Mononuclear cell (primary cell): ENCODE results near the gene TRAK1. TPM values are rescaled to one million over a fixed set of nuclear protein-coding genes. Genes with fewer than 3 reads are reported as not detected.

Experiments
- H3K27me3 ChIP-seq: 2 replicates; pipeline ENCODE4 v1.6.0; 2011; ENCODE audit warnings: low read length, control low read depth; ENCODE audit not compliant: insufficient read depth
- H3K4me1 ChIP-seq: 2 replicates; pipeline ENCODE4 v1.5.1; 2011; ENCODE audit warnings: mild to moderate bottlenecking, low read length, control low read depth; ENCODE audit not compliant: insufficient read depth
- H3K4me3 ChIP-seq: 2 replicates; pipeline ENCODE4 v1.5.1; 2011; ENCODE audit warnings: mild to moderate bottlenecking, low read length, moderate library complexity
- H3K9me3 ChIP-seq: 2 replicates; pipeline ENCODE4 v1.5.1; 2011; ENCODE audit warnings: low read depth, mild to moderate bottlenecking, control low read depth, low read length
- total RNA-seq: library from RNA; depleted of rRNA; stranded (reverse); fragments of >200 nt; gene quantifications from one replicate; pipeline ENCODE4 v1.2.3, GENCODE V29; 2012

TRAK1 gene
- total RNA-seq, 1 donor: 26.3 TPM

DNA sequence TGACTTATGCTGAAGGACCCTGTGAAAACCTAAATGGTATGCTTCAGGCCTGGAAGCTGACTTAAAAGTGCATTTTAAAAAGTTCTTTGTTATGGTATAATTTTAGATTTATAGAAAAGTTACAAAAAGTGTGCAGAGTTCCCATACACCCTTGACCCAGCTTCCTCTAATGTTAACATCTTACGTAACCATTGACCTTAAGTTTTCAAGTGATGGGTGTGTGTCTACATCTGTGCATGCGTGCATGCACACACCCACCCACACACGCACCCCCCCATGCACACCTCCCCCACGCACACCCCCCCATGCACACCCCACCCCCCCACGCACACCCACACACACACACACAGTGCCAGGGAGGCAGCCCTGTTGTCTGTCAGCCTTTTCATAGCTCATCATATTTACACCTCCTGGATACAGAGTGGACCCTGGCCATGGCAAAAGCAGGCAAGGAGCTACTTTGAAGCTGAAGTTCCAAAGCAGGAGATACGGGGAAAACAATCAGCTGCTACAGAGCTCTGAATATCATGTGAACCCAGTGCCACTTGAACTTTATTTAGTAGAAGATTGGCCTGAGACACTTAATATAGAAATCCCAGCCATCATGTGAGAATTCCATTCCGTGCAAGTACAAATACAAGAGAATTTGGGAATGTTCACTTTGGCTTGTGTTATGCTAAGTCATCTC is 30.0 kb upstream of the TRAK1 start:
- peaks cover 46% of the 10 kb centered on the region for H3K4me1 ChIP-seq
- no peak overlapping the region for H3K4me3 ChIP-seq
- H3K27me3 ChIP-seq: no peaks in the 10 kb centered on the region
- no peaks in the 10 kb centered on the region for H3K9me3 ChIP-seq

- H3K9me3 ChIP-seq: no peaks in the 10 kb centered on the region
- no peaks in the 10 kb centered on the region for H3K27me3 ChIP-seq
- H3K4me1 ChIP-seq: peaks cover 52% of the 10 kb centered on the region
- no peak overlapping the region for H3K4me3 ChIP-seq
Measured at GRCh38 chr3:42061713-42062380, 29.3 kb upstream of the TRAK1 start.

DNA sequence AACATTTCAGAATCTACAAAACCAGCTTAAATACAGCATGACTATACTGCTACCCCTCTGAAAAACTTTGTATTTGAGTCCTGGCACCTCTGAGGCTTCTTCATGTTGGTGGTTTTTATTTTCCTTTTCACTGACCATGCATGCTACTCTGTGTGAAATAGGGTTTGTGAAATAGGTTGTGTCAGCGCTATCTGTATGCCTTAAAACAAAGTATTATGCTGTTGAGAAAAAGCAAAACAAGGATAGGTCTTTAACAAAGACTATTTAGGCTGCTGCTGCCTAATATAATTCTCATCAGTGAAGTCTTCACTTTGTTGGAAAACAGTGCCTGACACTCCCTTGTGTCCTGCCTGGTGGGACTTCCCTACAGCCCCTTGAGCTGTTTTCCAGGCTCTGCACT is 28.7 kb upstream of the TRAK1 start:
- no peak overlapping the region for H3K4me3 ChIP-seq
- no peaks in the 10 kb centered on the region for H3K27me3 ChIP-seq
- no peaks in the 10 kb centered on the region for H3K9me3 ChIP-seq
- peaks cover 51% of the 10 kb centered on the region for H3K4me1 ChIP-seq

DNA sequence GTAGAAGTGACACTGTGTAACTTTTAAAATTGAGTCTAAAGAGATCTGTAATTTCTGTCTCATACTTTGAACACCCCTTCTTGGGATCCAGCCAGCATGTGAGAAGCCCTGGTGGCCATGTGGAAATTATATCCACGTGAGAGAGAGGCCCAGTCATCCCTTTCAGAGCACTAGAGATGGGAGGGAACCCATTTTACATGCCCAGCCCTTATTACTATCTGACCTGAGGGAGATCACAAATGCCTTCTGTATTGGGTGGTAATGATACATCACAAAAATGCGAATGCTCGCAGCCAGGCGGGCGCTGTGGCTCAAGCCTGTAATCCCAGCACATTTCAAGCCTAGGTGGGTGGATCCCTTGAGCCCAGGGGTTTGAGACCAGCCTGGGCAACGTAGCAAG is 27.3 kb upstream of the TRAK1 start:
- Histone ChIP-seq H3K27me3 (no peaks in the 10 kb centered on the region), H3K4me3 (no peak overlapping the region), H3K4me1 (peaks cover 60% of the 10 kb centered on the region), H3K9me3 (no peaks in the 10 kb centered on the region)

DNA sequence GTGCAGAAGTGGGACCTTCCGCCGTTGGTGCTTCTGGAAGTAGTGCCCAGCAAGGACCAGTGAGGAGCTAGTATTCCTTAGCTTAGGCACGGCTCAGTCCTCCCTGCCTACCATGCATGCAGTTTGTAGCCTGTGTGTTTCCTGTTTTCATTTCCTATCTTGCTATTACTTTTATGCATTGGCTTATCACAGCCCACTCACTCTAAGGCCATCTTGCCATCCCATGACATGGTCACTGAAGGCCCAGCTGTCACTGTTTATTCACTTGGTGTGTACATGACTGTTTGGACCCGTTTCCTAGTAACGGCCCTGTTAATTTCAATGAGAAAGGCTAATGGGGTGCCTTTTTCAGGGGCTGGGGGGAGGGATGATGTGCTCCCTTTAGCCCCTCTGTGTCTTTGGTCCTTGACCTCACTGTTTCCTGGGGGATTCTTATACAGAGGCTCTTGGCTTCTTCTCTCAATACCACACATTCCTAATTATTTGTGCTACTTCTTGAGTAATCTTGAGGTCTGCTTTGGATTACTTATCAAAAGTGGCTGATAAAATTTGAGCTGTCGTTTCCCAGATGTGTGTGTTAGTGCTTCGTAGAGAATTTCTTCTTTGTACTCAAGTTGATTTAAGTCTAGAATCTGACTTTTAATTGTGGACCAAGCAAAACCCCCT is 24.5 kb upstream of the TRAK1 start:
- no peaks in the 10 kb centered on the region for H3K27me3 ChIP-seq
- H3K9me3 ChIP-seq: no peaks in the 10 kb centered on the region
- H3K4me1 ChIP-seq: peaks cover 69% of the 10 kb centered on the region
- no peak overlapping the region for H3K4me3 ChIP-seq

DNA sequence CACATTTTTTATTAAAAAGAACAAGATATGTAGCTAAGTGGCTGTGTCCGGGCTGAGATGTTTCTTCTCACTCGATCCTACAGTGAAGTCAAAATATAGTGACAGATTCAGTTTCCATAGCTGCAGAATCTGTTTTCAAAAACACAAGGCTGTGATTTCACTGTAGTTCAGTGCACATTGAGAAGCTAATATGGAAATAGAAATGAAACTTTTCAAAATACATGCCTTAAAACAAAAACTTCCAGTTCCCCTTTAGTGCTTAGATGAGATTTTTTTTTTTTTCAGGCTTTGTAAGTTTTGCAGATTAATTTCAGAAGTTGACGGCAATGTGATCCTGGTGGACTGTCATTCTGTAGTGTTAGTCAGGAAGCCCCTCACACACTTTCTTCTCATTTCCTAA is 23.8 kb upstream of the TRAK1 start:
- Histone ChIP-seq H3K4me3 (no peak overlapping the region), H3K27me3 (no peaks in the 10 kb centered on the region), H3K4me1 (peaks cover 71% of the 10 kb centered on the region), H3K9me3 (no peaks in the 10 kb centered on the region)

DNA sequence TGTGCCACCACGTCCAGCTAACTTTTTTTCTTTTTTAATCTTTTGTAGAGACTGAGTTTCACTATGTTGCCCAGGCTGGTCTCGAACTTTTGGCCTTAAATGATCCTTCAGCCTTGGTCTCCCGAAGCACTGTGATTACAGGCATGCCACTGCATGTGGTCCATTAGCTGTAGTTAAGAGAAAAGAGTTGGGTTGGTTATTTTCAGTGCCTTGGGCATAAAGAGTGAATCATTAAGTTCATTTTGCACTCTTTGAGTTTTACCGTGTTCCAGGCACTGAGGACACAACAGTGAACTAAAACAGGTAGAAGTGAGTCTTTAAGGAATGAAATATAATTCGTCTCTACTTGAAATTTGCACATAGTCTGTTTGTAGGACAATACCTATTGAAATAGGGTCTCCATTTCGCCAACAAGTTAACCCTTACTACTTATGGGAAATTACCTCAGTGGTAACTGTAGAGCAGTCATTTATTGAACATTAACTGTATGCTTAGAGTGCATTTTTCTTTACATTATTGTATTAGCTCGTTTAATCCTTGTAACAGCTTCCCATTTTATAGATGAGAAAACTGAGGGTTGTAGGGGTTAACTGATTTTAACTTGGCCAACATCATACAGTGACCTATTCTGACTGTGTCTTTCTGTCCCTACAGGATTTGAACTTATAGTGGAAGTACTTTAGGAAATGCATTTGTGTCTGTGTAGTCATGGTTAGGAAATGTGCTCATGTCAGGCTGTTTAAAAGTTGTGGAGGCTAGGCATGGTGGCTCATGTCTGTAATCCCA is 22.7 kb upstream of the TRAK1 start:
- Histone ChIP-seq H3K9me3 (no peaks in the 10 kb centered on the region), H3K27me3 (no peaks in the 10 kb centered on the region), H3K4me3 (no peak overlapping the region), H3K4me1 (peaks cover 77% of the 10 kb centered on the region)

DNA sequence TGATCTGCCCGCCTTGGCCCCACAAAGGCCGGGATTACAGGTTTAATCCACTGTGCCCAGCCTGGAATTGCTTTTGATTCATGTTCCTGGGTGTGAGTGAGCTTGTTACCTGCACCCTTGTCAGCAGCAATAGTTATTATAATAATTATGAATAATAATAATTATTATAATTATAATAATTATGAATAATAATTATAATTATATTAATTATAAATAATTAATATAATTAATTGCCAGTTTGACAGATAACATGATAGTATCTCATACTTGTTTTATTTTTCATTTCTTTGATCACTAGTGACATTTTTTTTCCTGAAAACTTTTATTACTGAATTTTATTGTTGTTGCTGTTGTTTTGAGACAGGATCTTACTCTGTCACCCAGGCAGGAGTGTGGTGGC is 21.1 kb upstream of the TRAK1 start:
- no peak overlapping the region for H3K4me3 ChIP-seq

DNA sequence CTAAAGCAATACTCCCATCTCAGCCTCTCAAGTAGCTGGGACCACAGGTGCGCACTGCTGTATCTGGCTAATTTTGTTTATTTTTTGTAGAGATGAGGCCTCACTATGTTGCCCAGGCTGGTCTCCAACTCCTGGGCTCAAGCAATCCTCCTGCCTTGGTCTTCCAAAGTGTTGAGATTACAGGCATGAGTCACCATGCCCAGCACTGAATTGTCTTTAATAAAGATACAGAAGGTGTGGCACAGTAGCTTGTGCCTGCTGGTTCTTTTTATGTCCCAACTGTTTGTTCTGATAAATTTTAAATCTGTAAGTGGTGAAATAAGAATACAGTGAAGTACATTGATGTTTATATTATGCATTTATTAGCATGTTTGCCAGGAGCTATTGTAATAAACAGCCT is 20.6 kb upstream of the TRAK1 start:
- no peaks in the 10 kb centered on the region for H3K9me3 ChIP-seq
- peaks cover 85% of the 10 kb centered on the region for H3K4me1 ChIP-seq
- H3K4me3 ChIP-seq: no peak overlapping the region
- H3K27me3 ChIP-seq: no peaks in the 10 kb centered on the region

More for the DNA sequence above, 21.1 kb upstream of the TRAK1 start:
- Histone ChIP-seq H3K9me3 (no peaks in the 10 kb centered on the region), H3K4me1 (peaks cover 88% of the 10 kb centered on the region), H3K27me3 (no peaks in the 10 kb centered on the region)

DNA sequence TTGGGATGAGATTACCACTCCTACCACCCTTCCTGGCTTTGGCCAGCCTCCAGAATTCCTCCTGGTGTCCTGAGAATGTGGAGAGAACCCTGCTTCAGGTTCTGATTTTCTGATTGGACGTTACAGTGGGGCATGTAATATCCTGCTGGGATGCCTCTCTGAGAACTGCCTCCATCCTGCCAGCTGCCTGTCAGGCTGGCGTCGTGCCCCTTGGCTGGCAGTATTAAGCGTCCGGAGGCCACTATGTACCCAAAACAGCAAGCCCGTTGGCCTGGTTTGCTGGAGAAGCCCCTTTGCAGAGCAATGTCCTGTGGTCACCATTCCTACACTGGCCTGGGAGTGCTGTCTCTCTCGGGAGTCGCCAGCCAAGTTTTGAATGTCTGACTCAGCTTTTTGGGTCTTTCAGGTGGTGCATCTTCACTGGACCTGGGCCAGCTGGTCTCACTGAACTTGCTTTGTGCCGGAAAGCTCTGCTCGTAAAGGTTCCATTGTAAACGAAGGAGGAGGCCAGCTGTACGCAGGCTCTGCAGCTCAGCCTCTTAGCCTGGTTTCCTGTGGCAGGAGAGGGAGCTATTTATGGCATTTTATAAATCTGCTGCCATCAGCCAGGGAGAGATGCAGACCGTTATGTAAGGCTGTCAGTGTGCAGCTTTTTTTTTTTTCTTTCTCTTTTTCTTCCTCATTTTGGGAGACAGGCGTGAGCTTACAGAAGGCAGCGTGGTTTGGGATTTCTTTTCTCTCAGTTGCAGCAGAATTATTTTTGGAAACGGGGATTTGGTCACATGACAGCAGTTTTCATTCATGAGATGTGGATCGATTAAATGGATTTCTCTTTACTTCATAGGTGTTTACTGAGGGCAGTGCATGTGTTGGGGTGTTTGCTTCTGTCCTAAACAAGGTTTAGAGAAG is 19.0 kb upstream of the TRAK1 start:
- no peaks in the 10 kb centered on the region for H3K9me3 ChIP-seq
- H3K4me1 ChIP-seq: peaks cover 69% of the 10 kb centered on the region
- no peak overlapping the region for H3K4me3 ChIP-seq
- no peaks in the 10 kb centered on the region for H3K27me3 ChIP-seq

DNA sequence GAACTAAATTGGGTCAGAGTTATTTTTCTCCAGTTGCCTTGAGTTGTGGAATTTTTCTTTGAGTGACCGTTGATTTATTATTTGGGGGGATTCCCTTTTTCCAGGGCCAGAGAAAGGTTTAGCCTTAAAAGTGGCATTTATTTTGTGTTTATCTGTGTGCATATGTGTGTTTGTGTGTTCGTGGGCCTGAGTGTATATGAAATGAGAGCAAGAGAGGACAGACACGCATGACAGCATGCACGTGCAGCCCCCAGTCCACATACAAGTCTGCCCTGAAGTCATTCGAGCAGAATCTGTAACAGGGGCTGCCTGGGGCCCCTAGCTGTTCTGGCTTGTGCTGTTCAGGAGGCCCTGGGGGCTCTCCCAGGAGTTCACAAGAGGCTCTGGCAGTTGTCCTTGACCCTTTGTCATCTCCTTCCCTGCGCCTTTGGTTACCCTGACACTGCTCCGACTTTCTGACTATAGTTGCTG is 18.3 kb upstream of the TRAK1 start:
- no peak overlapping the region for H3K4me3 ChIP-seq
- H3K27me3 ChIP-seq: no peaks in the 10 kb centered on the region
- no peaks in the 10 kb centered on the region for H3K9me3 ChIP-seq
- peaks cover 62% of the 10 kb centered on the region for H3K4me1 ChIP-seq

- no peaks in the 10 kb centered on the region for H3K27me3 ChIP-seq
- H3K4me1 ChIP-seq: peaks cover 53% of the 10 kb centered on the region
- H3K9me3 ChIP-seq: no peaks in the 10 kb centered on the region
- H3K4me3 ChIP-seq: no peak overlapping the region
Measured at GRCh38 chr3:42077785-42078184, 13.4 kb upstream of the TRAK1 start.

- H3K9me3 ChIP-seq: no peaks in the 10 kb centered on the region
- peaks cover 44% of the 10 kb centered on the region for H3K4me1 ChIP-seq
Measured at GRCh38 chr3:42078677-42079076, 12.5 kb upstream of the TRAK1 start.

More at GRCh38 chr3:42078677-42079076, 12.5 kb upstream of the TRAK1 start:
- Histone ChIP-seq H3K4me3 (no peak overlapping the region), H3K27me3 (no peaks in the 10 kb centered on the region)
